Measurements from ENCODE around the gene DTYMK. TPM values are rescaled to one million over a fixed set of nuclear protein-coding genes. Genes with fewer than 3 reads are reported as not detected.

The DTYMK gene
- total and polyA plus RNA-seq, 10 of the 15 experiments (the other 5 are each of a cell fraction or from before 2014, with no cell fraction given), result 7.0 to 220 (median 59.3) TPM

DNA sequence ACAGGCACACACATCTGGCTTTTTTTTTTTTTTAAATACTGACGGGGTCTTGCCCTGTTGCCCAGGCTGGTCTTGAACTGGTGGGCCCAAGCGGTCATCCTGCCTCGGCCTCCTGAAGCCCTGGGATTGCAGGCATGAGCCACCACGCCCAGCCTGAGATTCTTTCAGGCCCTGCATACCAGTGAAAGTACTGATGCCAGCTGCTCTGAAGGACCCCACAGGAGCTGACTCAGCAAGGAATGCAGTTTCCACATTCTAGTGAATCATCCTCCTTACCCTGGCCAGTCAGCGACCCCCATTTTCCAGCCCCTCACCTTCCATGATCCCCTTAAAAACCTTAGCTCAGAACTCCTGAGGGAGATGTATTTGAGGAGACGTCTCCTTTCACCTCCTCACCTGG is 5.8 kb upstream of the DTYMK start:
- POLR2A ChIA-PET, result no interaction called here

More for the DNA sequence above, 5.8 kb upstream of the DTYMK start:
- FAIRE-seq (no peak), ATAC-seq (no peak), DNase-seq (ENCODE audit: low read depth, low spot score) (no peak)
- Histone ChIP-seq H3K9me3 (replicated peaks; ENCODE audit: control insufficient read depth, insufficient read depth, low read length) (no peaks in the 10 kb centered on the region), H3K9ac (ENCODE audit: control insufficient read depth, insufficient read depth, low read length) (no peak overlapping the region), H2AFZ (ENCODE audit: control insufficient read depth, low read depth, low read length) (no peak overlapping the region), H4K20me1 (ENCODE audit: control insufficient read depth, insufficient read depth) (no peaks in the 10 kb centered on the region), H3K4me3 (no peak overlapping the region), H3K4me2 (ENCODE audit: control insufficient read depth, insufficient read depth) (no peak overlapping the region), H3K79me2 (ENCODE audit: control insufficient read depth, insufficient read depth, low read length) (peaks cover 15% of the 10 kb centered on the region), H3K27ac (ENCODE audit: control insufficient read depth, insufficient read depth) (no peak overlapping the region), H3K4me1 (ENCODE audit: control insufficient read depth, insufficient read depth, low read length) (peaks cover 7% of the 10 kb centered on the region; the same call in 1 of the 2 replicates), H3K36me3 (ENCODE audit: control insufficient read depth in 2 of 2, insufficient read depth in 2 of 2, low read length in 1 of 2) (peaks cover 3 to 6% of the 10 kb centered on the region in 2 experiments; a peak in 3 of 4 replicates), H3K27me3 (replicated peaks in 1 of 2; ENCODE audit: control insufficient read depth in 2 of 2, insufficient read depth in 2 of 2, low read length in 1 of 2) (no peaks in the 10 kb centered on the region)
- SMC1A ChIA-PET (ENCODE audit: uncharacterized antibody, unreplicated experiment), result interaction anchor here (0.8 to 1.6 kb wide), 2 partner anchors 13 kb away, joined by 3 read pairs; no protein-coding TSS in a partner anchor
- WGBS (ENCODE audit: insufficient coverage, insufficient replicate concordance, low lambda C conversion rate, missing lambda C conversion rate), result 87% methylated on average over 6 of the region's 6 CpGs
- CTCF ChIA-PET, result interaction anchor here (1.1 to 1.3 kb wide), 2 partner anchors 11 to 186 kb away, joined by 3 to 4 read pairs; no protein-coding TSS in a partner anchor
- intact Hi-C loops (cut with micrococcal nuclease; ENCODE audit: unreplicated experiment), result no loop called here
- no TSS peak for BruUV-seq (replicated peaks)
- TF ChIP-seq STAT1 (conservative IDR thresholded peaks at IDR 0.05) (no peak), HDGF (IDR thresholded peaks at IDR 0.05) (no peak), SMAD5 (IDR thresholded peaks at IDR 0.05; ENCODE audit: low read depth) (no peak), FOS (IDR thresholded peaks at IDR 0.05; ENCODE audit: borderline replicate concordance, extremely low read depth, insufficient read length) (no peak), MYB (IDR thresholded peaks at IDR 0.05; ENCODE audit: borderline replicate concordance, low read depth, low read length) (no peak), CREB1 (IDR thresholded peaks at IDR 0.05; ENCODE audit: low read depth) (no peak), ATF7 (IDR thresholded peaks at IDR 0.05; ENCODE audit: low read depth) (no peak), BCL11A (IDR thresholded peaks at IDR 0.05; ENCODE audit: low read depth, low read length) (no peak), NFIC (IDR thresholded peaks at IDR 0.05; ENCODE audit: low read depth, low read length) (no peak), TAF1 (IDR thresholded peaks at IDR 0.05; ENCODE audit: borderline replicate concordance, low read depth, low read length) (no peak), TCF3 (IDR thresholded peaks at IDR 0.05; ENCODE audit: borderline replicate concordance, insufficient read depth, low read depth, low read length) (no peak), KDM1A (IDR thresholded peaks at IDR 0.05; ENCODE audit: borderline replicate concordance) (no peak), RB1 (IDR thresholded peaks at IDR 0.05; ENCODE audit: borderline replicate concordance) (no peak)
- TF ChIP-seq, protein P1, sequence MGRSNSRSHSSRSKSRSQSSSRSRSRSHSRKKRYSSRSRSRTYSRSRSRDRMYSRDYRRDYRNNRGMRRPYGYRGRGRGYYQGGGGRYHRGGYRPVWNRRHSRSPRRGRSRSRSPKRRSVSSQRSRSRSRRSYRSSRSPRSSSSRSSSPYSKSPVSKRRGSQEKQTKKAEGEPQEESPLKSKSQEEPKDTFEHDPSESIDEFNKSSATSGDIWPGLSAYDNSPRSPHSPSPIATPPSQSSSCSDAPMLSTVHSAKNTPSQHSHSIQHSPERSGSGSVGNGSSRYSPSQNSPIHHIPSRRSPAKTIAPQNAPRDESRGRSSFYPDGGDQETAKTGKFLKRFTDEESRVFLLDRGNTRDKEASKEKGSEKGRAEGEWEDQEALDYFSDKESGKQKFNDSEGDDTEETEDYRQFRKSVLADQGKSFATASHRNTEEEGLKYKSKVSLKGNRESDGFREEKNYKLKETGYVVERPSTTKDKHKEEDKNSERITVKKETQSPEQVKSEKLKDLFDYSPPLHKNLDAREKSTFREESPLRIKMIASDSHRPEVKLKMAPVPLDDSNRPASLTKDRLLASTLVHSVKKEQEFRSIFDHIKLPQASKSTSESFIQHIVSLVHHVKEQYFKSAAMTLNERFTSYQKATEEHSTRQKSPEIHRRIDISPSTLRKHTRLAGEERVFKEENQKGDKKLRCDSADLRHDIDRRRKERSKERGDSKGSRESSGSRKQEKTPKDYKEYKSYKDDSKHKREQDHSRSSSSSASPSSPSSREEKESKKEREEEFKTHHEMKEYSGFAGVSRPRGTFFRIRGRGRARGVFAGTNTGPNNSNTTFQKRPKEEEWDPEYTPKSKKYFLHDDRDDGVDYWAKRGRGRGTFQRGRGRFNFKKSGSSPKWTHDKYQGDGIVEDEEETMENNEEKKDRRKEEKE (IDR thresholded peaks at IDR 0.05), result no peak
- TF ChIP-seq, protein P2, sequence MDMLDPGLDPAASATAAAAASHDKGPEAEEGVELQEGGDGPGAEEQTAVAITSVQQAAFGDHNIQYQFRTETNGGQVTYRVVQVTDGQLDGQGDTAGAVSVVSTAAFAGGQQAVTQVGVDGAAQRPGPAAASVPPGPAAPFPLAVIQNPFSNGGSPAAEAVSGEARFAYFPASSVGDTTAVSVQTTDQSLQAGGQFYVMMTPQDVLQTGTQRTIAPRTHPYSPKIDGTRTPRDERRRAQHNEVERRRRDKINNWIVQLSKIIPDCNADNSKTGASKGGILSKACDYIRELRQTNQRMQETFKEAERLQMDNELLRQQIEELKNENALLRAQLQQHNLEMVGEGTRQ (IDR thresholded peaks at IDR 0.05; ENCODE audit: borderline replicate concordance, low read depth, low read length), result no peak
- TF ChIP-seq, protein P3, sequence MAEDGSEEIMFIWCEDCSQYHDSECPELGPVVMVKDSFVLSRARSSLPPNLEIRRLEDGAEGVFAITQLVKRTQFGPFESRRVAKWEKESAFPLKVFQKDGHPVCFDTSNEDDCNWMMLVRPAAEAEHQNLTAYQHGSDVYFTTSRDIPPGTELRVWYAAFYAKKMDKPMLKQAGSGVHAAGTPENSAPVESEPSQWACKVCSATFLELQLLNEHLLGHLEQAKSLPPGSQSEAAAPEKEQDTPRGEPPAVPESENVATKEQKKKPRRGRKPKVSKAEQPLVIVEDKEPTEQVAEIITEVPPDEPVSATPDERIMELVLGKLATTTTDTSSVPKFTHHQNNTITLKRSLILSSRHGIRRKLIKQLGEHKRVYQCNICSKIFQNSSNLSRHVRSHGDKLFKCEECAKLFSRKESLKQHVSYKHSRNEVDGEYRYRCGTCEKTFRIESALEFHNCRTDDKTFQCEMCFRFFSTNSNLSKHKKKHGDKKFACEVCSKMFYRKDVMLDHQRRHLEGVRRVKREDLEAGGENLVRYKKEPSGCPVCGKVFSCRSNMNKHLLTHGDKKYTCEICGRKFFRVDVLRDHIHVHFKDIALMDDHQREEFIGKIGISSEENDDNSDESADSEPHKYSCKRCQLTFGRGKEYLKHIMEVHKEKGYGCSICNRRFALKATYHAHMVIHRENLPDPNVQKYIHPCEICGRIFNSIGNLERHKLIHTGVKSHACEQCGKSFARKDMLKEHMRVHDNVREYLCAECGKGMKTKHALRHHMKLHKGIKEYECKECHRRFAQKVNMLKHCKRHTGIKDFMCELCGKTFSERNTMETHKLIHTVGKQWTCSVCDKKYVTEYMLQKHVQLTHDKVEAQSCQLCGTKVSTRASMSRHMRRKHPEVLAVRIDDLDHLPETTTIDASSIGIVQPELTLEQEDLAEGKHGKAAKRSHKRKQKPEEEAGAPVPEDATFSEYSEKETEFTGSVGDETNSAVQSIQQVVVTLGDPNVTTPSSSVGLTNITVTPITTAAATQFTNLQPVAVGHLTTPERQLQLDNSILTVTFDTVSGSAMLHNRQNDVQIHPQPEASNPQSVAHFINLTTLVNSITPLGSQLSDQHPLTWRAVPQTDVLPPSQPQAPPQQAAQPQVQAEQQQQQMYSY (CRISPR knock-in tag; IDR thresholded peaks at IDR 0.05), result no peak
- in situ Hi-C loops (cut with MboI), result no loop called here
- RAD21 ChIA-PET (ENCODE audit: unreplicated experiment), result no interaction called here

Data from GM12878 (cell line).